ENCODE data around the gene ZC3H12D. TPM values are rescaled to one million over a fixed set of nuclear protein-coding genes. Genes with fewer than 3 reads are reported as not detected.
A peak's percentile ranks its signal among the peaks of the same experiment; 100 is the strongest.

ZC3H12D gene
- total and polyA plus RNA-seq, 9 of the 15 experiments (the other 6 are each of a cell fraction or from before 2014, with no cell fraction given) = 0.04 to 0.27 (median 0.05) TPM; not detected in 3

DNA sequence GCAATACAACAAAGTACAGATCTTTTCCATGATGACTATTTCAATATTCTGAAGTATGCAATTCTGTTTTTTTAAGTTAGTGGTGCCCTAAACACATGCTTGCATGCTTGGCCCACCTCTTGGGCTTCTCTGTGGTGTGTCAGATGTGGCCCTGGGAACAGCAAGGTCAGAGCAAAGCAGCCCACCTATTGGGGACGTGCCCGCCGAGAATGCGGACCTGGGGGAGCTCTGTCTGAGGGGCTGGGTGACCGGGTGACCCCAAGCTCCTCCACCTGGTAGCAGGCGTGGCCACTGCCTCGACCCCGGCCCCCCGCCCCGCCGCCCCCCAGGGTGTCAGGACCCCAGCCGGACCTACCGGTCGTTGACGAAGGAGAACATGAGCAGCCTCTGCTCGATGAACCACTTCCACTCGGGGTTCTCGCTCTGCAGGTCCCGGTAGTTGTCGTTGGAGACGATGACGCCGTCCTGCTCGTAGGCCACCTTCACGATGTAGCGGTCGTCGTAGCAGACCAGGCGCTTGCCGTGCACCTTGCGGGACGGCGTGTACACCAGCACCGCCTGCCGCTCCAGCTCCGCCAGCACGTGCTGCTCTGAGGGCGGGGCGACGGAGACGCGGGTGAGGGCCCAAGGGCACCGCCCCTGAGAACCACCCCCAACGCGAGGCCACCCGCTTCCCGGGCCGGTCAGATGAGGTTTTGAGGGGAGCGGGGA lies 28.3 kb downstream of the ZC3H12D start (continued):
- TF ChIP-seq, protein P1, sequence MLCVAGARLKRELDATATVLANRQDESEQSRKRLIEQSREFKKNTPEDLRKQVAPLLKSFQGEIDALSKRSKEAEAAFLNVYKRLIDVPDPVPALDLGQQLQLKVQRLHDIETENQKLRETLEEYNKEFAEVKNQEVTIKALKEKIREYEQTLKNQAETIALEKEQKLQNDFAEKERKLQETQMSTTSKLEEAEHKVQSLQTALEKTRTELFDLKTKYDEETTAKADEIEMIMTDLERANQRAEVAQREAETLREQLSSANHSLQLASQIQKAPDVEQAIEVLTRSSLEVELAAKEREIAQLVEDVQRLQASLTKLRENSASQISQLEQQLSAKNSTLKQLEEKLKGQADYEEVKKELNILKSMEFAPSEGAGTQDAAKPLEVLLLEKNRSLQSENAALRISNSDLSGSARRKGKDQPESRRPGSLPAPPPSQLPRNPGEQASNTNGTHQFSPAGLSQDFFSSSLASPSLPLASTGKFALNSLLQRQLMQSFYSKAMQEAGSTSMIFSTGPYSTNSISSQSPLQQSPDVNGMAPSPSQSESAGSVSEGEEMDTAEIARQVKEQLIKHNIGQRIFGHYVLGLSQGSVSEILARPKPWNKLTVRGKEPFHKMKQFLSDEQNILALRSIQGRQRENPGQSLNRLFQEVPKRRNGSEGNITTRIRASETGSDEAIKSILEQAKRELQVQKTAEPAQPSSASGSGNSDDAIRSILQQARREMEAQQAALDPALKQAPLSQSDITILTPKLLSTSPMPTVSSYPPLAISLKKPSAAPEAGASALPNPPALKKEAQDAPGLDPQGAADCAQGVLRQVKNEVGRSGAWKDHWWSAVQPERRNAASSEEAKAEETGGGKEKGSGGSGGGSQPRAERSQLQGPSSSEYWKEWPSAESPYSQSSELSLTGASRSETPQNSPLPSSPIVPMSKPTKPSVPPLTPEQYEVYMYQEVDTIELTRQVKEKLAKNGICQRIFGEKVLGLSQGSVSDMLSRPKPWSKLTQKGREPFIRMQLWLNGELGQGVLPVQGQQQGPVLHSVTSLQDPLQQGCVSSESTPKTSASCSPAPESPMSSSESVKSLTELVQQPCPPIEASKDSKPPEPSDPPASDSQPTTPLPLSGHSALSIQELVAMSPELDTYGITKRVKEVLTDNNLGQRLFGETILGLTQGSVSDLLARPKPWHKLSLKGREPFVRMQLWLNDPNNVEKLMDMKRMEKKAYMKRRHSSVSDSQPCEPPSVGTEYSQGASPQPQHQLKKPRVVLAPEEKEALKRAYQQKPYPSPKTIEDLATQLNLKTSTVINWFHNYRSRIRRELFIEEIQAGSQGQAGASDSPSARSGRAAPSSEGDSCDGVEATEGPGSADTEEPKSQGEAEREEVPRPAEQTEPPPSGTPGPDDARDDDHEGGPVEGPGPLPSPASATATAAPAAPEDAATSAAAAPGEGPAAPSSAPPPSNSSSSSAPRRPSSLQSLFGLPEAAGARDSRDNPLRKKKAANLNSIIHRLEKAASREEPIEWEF (CRISPR knock-in tag; IDR thresholded peaks at IDR 0.05) = no peak
- TF ChIP-seq TRIM24 (IDR thresholded peaks at IDR 0.05) (no peak), GABPB1 (CRISPR knock-in tag; IDR thresholded peaks at IDR 0.05) (peak; percentile 25; the same call in 1 of the 2 replicates), RAD21 (CRISPR knock-in tag; conservative IDR thresholded peaks at IDR 0.05 in 1 of 2, IDR thresholded peaks at IDR 0.05 in 1 of 2) (peak in 1 of 2 experiments; percentile 44; a peak in 2 of 4 replicates), CXXC5 (CRISPR knock-in tag; IDR thresholded peaks at IDR 0.05) (peak; percentile 79), ZNF311 (CRISPR knock-in tag; IDR thresholded peaks at IDR 0.05) (no peak), MAZ (CRISPR knock-in tag; conservative IDR thresholded peaks at IDR 0.05 in 1 of 2, IDR thresholded peaks at IDR 0.05 in 1 of 2) (peak; percentile 60 to 76; a peak in 3 of 4 replicates), FOXM1 (IDR thresholded peaks at IDR 0.05; ENCODE audit: low read depth) (no peak), FOXM1 (CRISPR knock-in tag; IDR thresholded peaks at IDR 0.05; ENCODE audit: low read depth) (0 out of 2 replicates have a peak, but pooled peaks have one; percentile 34), L3MBTL2 (IDR thresholded peaks at IDR 0.05) (peak; percentile 95), NR3C1 (CRISPR knock-in tag; IDR thresholded peaks at IDR 0.05) (peak; percentile 75; the same call in 1 of the 2 replicates), MYC (IDR thresholded peaks at IDR 0.05; ENCODE audit: low read depth, low read length) (peak; percentile 55; the same call in 1 of the 2 replicates), MYC (CRISPR knock-in tag; IDR thresholded peaks at IDR 0.05; ENCODE audit: borderline replicate concordance, low read depth) (no peak), ZNF445 (CRISPR knock-in tag; IDR thresholded peaks at IDR 0.05; ENCODE audit: low read depth) (no peak)
- TF ChIP-seq, protein P2, sequence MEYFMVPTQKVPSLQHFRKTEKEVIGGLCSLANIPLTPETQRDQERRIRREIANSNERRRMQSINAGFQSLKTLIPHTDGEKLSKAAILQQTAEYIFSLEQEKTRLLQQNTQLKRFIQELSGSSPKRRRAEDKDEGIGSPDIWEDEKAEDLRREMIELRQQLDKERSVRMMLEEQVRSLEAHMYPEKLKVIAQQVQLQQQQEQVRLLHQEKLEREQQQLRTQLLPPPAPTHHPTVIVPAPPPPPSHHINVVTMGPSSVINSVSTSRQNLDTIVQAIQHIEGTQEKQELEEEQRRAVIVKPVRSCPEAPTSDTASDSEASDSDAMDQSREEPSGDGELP (CRISPR knock-in tag; IDR thresholded peaks at IDR 0.05; ENCODE audit: borderline replicate concordance) = peak; percentile 70
- TF ChIP-seq, protein P3, sequence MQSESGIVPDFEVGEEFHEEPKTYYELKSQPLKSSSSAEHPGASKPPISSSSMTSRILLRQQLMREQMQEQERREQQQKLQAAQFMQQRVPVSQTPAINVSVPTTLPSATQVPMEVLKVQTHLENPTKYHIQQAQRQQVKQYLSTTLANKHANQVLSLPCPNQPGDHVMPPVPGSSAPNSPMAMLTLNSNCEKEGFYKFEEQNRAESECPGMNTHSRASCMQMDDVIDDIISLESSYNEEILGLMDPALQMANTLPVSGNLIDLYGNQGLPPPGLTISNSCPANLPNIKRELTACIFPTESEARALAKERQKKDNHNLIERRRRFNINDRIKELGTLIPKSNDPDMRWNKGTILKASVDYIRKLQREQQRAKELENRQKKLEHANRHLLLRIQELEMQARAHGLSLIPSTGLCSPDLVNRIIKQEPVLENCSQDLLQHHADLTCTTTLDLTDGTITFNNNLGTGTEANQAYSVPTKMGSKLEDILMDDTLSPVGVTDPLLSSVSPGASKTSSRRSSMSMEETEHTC (IDR thresholded peaks at IDR 0.05) = 0 out of 2 replicates have a peak, but pooled peaks have one; percentile 37
- TF ChIP-seq, protein P4, sequence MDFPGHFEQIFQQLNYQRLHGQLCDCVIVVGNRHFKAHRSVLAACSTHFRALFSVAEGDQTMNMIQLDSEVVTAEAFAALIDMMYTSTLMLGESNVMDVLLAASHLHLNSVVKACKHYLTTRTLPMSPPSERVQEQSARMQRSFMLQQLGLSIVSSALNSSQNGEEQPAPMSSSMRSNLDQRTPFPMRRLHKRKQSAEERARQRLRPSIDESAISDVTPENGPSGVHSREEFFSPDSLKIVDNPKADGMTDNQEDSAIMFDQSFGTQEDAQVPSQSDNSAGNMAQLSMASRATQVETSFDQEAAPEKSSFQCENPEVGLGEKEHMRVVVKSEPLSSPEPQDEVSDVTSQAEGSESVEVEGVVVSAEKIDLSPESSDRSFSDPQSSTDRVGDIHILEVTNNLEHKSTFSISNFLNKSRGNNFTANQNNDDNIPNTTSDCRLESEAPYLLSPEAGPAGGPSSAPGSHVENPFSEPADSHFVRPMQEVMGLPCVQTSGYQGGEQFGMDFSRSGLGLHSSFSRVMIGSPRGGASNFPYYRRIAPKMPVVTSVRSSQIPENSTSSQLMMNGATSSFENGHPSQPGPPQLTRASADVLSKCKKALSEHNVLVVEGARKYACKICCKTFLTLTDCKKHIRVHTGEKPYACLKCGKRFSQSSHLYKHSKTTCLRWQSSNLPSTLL (IDR thresholded peaks at IDR 0.05) = no peak

Data from K562 (cell line).